NCI-H187 treated with DMSO at 0.1 percent for 48 hours (cell line): Measurements from ENCODE around the gene COLQ.
"Not testable (repeated sequence)": the region's sequence is repeated elsewhere in the genome, so short reads cannot be mapped to it uniquely, and the experiment has no call there.

Source experiments
- DNase-seq: peaks from one replicate; lab custom pipeline; 2025; lab: John Stamatoyannopoulos, UW

The COLQ gene

DNA sequence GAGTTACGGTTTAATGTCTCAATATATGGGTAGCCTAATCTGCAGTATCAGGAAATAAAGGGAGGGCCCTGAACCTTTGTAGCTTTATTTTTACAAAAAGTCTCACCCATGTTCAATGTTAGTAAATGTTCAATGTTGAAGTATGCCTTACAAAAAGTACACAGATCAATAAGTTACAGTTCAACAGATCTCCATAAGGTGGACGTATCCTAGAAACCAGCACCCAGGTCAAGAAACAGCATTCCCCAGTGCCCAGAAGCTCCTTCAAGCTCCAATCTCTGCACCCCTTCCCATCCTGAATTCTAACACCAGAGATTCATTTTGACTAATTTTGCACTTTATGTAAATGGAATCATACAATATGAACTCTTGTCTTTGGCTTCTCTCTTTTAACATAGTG is 31.3 kb downstream of the COLQ start:
- no peak for DNase-seq

DNA sequence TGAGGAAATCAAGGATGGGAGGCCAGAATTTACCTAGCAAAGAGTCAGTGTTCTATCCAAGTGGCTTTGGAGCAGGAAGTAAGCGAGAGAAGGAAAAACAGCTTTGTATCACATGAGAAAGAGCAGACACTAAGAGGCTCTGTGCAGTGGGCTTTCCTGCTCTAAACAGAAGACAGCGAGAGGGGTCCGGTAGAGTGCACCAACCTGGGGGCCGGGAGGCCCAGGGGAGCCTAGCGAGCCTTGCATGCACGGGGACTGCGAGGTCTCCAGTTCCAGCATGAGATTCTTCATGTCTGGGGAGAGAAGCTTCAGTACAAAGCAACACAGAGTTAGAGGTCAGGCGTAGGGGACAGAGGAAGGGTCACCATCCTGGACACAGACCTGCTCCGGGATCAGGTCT is 33.5 kb downstream of the COLQ start:
- no peak for DNase-seq

DNA sequence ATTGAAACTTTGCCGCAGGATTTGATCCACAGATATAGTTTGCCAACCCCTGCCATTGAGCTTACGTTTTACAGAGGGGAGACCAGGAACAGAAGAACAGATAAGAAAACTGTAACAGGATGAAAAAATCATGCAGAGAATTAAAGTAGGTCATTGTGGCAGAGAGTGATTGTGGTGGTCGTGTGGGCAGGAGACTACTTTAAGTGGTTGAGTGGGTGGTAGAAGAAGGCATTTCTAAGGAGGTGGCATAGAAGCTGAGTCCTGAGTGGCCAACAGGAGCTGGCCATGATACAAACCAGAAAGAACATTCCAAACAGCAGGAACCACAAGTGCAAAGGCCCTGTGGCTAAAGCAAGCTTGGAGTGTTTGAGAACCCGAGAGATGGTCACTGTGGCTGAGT is 34.5 kb downstream of the COLQ start:
- DNase-seq: no peak

DNA sequence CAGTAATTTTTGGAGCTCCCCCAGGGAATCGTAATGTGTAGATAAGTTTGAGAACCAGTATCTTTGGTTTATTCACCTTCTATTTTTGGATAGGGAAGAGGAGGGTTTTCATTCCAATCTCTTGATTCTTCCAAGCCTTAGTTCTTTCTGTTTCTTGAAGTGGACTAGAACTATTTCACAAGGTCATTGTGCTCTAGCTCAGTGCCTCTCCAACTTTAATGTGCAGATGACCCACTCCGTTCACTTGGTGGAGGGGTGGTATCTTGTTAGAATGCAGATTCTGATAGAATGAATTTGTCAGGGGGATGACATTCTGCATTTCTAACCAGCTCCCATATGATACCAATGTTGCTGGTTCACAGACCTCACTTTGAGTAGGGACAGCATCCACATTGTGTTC is 35.5 kb downstream of the COLQ start:
- no peak for DNase-seq

DNA sequence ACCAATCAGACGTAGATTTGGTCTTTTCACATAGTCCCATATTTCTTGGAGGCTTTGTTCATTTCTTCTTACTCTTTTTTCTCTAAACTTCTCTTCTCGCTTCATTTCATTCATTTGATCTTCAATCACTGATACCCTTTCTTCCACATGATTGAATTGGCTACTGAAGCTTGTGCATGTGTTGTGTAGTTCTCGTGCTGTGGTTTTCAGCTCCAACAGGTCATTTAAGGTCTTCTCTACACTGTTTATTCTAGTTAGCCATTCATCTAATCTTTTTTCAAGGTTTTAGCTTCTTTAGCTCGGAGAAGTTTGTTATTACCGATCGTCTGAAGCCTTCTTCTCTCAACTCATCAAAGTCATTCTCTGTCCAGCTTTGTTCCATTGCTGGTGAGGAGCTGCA is 37.0 kb downstream of the COLQ start:
- not testable (repeated sequence) for DNase-seq

DNA sequence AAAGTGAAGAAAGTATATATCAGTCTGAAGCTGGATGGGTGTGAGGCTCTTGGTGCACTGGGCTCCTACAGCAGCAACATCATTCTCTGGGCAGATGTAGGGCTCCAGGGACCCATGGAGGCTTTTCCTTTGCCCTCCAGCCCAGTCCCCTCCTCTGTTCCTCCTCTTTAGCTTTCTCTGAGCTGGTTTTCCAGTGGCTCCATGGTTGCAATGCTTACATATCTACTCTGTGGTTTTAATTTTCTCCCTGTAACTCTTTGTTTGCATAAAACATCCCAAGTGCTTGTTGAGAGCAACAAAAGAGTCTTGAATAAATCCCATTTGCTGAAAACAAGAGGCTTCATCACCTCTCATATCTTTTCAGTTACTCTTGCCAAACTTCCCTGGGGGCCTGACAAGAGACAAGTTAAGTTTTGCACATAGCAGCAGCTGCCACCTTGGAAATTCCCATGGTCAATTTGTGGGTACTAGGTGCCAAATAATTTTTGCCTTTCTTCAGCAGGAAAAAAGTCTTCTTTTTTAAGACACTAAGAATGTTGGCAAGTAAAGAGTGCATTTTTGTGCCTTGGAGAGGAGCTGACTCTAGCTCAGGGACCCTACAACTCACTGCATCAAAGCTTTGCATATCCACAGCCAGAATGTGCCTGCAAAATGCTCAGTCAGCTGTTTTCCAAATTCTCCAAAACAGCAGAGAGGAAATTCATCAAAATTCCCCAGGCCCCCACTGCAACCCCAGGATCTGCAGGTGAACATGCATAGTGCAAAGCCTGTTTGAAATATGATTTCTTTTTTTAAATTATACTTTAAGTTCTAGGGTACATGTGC is 41.9 kb downstream of the COLQ start:
- DNase-seq: no peak

DNA sequence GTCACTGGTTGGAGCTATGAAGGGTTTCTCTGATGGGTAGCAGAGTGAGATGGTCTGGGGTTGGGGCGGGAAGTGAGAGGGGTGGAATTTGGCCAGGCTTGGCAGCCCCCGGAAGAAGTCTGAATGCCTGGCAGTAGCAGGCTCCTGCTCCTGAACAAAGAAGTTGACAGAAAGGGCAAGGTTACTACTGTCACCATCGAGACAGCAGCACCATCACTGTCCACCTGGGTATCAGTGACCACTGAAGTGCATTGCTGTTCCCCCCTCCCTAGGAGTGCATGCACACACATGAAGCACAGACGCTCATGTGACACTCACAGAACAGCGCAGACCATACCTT is 42.9 kb downstream of the COLQ start:
- no peak for DNase-seq

DNA sequence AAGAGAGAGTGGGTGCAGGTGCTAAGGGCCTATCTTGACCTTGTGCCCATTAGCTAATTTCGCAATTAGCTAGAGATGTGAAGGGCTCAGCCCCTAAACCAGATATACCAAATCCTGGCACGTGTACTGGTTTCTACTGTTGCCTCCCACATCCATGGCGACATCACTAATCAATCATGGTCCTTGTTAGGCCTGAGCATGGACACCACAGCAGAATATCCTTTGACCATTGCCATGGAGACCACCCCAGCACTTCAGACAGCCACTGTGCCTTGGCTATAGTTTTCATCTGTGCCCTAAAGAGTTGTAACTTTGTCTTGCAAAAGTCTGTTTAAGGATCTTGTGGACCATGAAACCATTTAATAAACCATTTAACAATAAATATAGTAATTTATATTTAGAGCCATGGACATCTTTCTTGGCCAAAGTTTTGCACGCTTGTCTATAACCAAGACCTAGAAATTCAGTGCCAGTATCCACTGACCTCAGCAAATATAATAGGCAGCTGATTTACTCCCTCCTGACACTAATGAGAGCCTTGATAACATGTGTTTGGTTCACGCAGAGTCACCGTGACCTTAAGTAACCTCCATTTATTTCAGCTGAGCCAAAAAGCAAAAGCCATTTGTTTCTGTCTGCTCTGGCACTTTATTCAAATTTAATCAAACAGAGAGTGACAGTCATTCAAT is 43.4 kb downstream of the COLQ start:
- no peak for DNase-seq

DNA sequence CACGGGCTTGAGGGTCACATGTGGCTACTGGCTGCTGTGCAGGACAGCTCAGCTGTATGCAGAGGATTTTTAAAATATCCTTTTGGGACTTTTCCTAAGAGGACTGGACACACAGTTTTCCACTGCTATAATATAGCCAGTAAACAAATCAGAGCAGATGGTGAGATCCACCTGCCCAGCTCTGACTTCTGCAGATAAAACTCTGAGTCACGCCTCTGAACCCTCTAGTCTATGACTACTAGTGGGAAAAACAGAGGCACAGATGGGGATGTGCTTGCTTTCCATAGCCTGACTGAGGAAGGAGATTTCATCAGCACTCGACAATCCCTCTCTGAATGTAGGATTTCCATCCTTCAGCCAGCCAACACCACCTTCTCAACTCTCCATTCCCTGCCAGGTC is 45.1 kb downstream of the COLQ start:
- DNase-seq: no peak

DNA sequence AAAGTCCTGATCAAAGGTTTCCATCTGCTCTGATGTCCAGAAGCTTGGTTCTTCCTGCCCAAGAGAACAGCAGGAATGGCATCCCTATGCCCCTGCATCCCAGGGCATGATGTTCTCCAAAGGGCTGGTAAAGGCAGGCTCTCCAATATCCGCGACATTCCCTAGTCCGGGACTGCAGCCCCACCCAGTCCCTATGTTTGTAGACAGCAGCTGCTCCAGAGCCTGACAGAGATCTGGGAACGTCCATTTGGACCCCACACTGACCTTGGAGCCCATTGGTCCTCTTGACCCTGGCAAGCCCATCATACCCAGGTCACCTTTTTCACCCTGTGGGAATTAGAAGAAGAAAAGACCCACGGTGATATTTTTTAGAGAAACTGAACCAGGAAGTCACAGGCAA is 46.3 kb downstream of the COLQ start:
- DNase-seq: no peak

DNA sequence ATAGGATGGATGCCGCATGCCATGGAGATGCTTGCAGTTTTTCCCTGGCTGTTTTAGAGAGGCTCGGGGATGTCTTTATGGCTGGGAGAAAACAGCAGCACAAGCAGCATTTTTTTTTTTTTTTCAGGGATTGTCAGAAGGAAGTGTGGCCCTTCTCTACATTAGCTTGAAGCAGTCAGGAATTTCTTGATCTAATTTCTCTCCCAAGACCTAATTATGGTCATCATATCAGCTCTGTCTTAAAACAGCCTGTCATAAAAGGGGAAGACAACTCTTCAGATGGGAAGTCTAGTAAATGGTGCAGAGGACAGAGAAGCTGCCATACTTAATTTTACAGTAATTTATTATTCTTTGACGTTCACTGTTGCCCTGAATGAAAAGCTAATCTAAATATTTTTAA is 49.6 kb downstream of the COLQ start:
- no peak for DNase-seq

DNA sequence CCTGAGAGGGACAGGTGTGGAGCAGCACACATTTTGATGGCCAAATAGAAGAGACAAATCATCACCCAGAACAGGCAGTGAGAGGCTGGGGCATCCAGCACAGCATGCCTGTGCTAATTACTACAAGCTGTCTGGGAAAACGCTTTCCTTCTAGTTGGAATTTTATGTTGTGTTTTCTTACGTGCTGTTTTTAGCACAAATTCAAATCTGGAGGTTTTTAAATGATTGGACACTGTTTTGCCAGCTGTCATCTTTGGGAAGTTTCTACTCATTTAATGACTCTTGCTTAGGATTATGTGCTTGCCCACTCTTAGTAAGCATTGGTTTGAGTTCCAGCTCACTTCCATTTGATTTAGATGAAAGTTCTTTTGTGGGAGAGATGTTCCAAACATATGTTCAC is 50.7 kb downstream of the COLQ start:
- no peak for DNase-seq

DNA sequence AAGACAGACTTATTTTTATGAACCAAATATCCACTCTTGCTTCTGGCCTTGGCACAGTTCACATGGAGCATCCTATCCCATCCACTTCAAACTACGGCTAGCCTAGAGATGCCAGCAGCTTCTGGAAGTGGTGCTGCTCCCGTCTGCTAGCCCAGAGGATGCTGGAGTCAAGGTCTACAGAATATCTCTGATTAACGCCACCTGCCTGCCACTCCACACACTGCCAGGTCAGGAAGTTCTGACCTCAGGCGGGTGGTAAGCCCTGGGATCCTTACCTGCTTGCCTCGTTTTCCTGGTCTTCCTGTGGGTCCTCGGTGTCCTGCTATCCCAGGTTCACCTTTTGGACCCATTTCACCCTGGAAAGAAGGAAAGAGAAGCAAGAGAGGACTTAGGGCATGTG is 51.2 kb downstream of the COLQ start:
- DNase-seq: no peak

DNA sequence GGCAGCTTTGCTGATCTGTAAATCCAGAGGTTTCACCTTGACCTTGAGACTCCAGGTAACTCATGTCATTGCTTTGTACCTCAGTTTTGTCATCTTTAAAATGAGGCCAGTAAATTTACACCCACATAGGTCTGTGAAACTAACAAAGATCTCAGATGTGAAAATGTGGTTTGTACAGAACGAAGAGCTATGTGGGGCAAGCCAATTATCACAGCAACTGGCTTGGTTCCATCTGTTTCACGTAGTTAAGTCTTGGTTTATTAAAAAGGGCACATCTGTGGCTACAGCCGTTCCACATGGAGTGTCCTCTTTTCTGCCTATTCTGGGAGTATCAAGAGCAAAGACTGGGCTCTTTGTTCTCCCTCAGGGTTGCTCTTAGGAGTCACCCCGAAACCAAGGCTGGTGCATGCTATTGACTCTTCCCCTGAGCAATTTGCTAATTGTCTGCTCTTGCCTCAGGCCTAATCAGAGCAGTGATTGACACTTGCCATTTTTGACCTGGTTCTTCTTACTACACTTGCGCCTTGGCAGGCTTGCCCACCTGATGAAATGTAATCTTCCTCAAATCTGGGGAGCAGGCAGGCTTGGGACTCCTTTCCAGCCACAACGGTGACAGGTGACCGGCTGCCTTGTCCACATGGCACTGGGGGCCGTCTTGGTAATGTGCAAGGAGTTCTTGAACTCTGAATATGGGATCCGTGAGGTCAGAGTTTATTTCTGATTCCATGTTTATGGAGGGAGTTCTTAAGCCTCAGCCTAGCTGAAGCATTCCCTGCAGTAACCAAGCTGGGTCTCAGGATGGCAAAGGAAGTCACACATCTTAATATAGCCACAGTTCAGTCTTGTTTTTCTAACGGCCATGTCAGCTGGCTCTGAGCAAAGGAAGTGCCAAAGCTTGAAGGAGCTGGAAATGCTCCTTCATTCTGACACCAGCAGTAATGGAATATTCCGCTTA is 54.0 kb downstream of the COLQ start:
- no peak for DNase-seq

DNA sequence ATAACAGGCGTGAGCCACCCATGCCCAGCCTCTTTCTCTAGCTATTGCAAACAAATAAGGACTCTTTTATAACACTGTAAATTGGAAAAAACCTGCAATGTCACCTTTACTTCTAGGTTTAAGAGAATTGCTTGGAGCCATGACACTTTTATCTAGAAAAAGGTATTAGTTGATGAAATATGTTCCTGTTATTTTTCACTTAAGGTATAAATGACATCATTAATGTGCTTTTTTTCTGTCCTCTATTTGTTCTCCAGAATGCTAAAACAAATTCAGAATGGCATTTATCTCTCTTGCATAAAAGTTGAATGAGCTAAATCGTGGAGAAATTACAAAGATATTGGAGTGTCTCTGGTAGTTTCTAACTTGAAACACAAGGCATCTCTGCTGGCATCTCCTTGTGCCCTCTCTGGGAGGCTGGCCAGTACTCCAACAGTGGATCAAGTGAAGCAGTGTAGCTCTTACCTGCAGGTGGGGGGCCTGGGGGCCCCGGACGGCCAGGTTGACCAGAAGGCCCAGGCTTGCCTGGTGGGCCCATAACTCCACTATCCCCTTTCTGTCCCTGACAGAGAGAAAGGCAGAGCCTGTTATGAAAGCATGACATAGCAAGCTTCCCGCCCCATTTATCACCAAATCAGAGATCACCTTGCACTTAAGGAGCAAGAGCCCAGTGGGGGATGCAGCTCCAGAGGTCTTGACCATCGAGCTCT is 55.5 kb downstream of the COLQ start:
- no peak for DNase-seq

DNA sequence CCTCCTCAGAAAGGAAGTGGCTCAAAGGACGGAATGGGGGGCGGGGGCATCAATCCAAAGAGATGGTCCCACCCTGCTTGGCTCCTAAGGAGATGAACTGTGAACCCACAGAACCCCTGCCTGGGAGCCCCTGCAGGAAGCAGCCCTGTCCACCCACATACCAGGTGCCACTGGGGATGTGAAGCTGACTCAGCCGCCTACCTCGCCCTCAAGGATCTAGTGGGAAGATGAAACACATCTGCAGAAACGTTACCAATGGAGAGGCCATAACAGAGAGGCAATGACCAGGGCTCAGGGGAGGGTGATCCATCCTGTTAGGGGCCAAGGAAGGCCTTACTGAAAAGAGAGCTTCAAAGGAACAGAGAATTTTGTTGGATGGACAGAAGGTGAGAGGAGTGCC is 59.1 kb downstream of the COLQ start:
- DNase-seq: no peak

DNA sequence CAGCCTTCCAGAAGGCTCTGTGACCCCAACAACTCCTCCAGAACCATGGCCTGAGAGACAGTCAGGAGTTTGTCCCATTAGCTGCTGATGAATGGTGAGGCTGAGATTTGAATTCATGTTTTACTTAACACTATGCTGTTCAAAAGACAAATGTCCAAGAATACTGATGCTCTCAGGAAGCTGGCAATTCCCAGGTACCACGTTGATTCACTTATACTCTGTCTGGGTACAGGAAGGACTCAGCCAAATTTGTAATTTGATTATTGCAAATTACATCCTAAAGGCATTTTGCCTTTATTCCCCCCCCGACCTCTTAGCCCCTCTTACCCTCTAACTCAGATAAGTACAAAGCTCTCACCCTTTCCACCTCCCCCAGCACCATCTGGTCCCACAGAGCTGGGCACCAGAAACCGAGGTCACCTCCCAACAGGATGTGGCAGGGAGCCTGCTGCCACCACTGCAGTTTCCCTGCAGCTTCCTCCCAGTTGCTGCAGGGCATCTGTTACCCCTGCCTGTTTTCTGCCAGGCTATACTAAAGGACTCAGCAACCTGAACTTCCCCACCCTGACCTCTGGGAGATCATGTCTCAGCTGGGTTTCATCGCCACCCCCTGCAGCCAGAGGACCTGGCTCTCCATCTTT is 60.5 kb downstream of the COLQ start:
- DNase-seq: no peak

DNA sequence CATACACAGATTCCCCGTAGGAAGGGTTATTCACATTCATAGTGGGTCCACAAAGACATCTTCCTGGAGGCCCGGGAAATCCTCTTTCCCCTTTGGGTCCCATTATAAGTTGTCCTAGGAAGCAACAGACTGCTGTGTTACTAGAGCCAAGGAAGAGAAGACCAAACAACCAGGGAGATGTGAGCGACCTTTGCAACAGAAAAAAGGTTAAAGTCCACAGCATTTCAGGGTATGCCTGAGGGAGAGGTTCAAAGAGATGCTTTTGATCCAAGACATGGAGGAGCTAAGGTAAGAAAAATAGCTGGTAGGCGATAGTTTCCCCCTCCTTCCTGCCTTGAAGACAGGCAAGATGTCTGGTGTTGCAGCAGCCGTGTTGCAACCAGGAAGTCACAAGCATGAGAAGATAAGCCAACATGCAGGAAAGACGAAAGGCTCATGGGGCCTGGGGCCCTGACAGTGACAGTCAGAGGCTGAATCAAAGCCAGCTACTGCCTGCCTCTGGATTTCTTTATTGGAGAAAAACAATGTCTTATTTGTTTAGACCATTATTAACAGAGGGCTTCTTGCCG is 63.2 kb downstream of the COLQ start:
- DNase-seq: no peak

DNA sequence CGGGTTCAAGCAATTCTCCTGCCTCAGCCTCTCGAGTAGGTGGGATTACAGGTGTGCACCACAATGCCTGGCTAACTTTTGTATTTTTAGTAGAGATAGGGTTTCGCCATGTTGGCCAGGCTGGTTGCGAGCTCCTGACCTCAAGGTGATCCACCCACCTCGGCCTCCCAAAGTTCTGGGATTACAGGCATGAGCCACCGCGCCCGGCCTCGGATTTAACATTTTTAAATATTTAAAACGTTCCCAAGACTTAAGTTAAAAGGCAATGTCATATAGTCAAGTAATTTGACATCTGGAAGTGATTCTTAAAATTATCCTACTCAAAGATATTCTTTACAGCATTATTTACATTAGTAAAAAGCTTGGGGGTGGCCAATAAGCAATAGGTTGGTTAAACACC is 64.6 kb downstream of the COLQ start:
- DNase-seq: not testable (repeated sequence)

DNA sequence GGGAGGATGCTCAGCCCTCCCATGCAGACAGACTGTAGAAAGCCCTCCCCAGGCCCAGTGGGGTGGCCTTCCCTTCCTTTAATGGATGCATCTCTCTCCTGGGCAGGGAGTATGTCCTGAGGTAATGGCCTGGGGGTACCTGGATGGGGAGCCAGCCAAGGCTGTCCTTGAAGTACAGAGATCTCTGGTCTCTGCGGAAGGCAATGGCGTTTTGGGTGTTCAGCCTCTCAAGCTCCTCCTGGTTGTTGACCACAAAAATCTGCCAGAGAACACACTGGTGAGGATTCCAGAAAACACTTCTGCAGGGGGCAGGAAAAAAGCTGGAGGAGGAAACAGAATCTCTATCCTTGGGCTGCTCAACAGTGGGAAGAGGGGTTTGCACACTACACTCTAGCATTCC is 65.2 kb downstream of the COLQ start:
- no peak for DNase-seq

DNA sequence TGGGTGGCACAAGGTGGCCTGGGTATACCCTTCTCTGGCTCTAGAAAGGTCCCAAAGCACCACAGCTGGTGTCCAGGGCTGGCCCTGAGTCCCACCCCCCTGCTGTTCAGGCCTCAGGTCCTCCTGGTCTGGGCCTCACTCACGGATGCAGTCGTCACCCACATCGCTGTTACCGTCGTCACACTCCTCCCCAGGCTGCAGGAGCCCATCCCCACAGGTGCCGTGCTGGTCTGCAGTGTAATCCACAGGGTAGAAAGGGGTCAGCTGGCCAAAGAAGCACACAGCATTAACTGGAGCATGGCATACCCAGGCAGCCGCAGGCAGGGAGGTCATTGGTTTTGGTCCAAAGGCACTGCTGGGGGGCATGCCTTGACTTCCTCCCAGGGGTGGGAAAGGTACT is 65.8 kb downstream of the COLQ start:
- DNase-seq: no peak
